KG1 (cell line): ENCODE measurements around the gene NPTX1.
A peak's percentile ranks its signal among the peaks of the same experiment; 100 is the strongest.

ENCODE experiments used
- DNase-seq: peaks from one replicate; lab custom pipeline; 2025; lab: John Stamatoyannopoulos, UW

Gene NPTX1

GRCh38 chr17:80426671-80427326, 49.6 kb downstream of the NPTX1 start:
- DNase-seq: peak; percentile 20

DNA sequence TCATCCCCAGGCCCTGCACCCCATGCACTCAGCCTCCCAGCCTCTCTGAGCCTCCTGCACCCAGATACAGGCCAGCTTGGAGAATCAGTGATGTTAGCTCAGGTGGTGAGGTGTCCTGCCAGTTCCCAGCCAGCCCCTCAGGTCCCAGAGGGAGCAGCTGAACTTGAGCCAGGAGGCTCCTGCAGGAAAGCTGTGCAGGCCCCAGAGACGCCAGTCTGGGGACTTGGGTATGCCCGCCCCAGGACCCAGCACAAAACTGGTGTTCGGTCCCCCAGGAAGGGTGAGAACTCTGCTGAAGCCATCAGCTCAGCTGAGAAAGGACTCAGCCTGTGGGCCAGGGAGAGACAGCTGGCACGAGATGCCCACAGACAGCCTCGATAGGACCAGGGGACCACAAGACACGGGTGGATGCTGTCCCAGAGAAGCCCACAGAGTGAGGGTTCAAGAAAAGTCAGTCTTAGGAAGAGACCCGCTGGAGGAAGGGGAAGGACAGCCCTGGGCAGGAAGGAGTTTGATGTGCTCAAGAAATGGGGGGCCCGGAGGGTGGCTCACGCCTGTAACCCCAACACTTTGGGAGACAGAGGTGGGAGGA, 50.5 kb downstream of the NPTX1 start:
- DNase-seq: no peak

DNA sequence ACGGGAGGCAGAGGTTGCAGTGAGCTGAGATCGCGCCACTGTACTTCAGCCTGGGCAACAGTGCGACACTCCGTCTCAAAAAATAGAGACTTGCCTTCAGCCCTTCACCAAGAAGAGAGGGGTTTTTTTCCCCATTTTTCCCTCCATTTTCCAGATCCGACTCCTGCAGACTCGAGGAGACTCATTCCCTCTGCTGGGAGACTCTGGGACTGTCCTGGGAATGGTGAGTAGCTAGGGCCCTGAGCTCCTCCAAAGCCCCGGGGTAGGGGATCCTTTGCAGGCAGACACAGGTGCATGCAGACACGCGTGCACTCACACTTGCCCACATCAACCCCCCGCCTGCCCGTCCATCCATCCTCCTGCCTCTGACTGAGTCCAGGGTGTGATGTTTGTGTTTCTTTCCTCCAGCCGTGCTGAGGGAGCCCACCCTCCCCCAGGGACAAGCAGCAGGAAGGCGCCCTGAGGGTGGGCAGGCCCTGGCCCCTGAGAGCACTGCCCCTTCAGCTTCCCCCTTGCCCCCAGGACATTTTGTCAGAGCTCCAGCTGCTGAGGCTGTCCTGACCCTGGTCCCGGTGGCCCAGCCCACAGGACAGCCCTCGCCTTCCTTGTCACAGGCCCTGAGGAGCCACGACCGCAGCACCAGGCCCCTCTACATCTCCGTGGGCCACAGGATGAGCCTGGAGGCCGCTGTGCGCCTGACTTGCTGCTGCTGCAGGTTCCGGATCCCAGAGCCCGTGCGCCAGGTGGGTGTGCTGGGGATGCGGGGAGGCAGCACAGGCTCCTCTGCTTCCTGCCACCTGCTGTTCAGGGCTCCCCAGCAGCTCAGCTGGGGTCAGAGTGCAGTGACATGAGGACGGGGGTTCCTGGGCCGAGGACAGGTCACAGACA, 51.3 kb downstream of the NPTX1 start:
- DNase-seq: no peak

DNA sequence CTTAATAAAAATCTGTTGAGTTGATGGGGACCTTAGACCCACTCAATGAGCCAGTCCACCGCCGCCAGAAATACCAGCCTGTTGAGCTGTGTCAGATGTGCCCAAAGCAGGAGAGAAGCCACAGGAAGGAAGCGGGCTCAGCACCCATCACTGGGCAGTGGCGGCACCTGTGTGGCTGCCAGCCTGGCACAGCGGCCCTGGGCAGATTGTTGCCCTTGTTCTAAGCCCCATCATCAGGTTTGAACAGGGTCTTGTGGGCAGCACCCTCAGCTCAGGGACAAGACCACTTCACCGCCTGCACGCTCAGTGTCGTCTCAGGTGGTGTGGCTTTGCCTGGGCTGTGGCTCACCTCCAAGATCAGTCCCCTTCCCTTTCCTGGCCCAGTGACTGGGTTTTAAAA, 52.1 kb downstream of the NPTX1 start:
- DNase-seq: no peak

DNA sequence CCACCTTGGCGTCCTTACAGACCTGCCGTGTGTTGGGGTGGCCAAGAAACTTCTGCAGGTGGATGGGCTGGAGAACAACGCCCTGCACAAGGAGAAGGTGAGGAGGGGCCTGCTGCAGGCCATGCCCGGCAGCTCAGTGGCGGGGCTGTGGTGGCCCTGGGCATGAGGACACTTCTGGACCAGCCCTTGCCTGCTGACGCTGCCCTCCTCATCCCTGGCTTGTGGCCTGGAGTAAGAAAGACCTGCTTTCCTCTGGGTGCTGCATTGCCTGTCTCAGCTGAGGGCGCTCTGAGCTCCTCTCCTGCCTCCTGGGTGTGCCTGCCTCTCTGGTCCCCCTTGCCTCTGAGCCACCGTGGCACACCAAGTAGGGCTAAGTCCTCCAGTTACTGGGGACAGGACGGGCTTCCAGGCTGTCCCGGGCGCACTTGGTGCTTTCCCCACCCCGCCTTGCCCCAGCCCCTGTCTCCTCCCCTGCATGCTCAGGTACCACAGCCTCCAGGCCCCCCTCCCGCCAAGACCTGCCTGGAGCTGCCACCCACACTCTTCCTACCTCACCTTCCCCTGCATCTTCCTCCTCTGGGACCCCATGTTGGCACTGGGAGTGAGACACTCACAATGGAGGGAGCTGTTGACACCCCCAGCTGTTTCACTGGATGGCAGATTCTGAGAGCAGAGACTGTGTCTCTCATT, 52.7 kb downstream of the NPTX1 start:
- no peak for DNase-seq

DNA sequence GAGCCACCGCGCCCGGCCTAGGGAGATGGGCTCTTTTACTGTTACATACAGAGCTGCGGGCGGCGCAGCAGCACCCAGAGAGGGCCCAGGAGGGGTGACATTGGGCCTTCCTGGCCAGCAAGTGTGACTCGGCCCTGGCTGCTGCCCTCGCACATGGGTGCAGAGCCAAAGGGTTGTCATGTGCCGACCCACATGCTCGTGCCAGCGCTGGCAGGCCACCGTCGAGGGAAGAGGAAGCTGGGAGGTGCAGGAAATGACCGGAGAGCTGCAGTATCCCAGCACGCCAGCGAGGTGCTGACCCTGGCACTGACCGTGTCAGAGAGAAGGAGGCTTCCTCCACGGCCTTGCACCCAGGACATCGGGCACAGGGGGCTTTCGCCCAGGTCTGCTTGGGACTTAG, 53.4 kb downstream of the NPTX1 start:
- no peak for DNase-seq

GRCh38 chr17:80422276-80422675, 54.1 kb downstream of the NPTX1 start:
- DNase-seq: no peak

GRCh38 chr17:80421381-80422090, 54.9 kb downstream of the NPTX1 start:
- DNase-seq: no peak

DNA sequence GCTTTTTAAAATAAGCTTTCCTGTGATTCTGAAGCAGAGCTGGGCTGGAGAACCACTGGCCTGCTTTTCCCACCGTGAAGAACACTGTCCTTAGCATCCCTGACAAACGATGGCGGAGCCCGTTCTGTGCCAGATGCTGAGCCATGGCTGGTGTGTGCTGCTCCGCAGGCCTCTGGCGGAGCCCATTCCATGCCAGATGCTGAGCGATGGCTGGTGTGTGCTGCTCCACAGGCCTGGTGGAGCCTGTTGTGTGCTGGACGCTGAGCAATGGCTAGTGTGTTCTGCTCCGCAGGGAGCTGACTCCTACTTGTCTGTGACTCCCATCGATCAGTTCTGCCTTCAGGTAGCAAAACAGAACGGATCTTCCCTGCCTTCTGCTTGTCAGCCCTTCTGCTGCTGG, 57.2 kb downstream of the NPTX1 start:
- DNase-seq: no peak

- DNase-seq: no peak
Observed at GRCh38 chr17:80418589-80418988, 57.8 kb downstream of the NPTX1 start.
